GM20000 (cell line): ENCODE measurements around the gene INSYN1.

ENCODE experiments used
- DNase-seq: peaks from one replicate; pipeline ENCODE4 v3.0.0; 2012; ENCODE audit warnings: low spot score
- CTCF ChIP-seq: IDR thresholded peaks from 2 replicates; pipeline ENCODE4 v1.5.1; 2012; ENCODE audit warnings: mild to moderate bottlenecking, control low read depth; ENCODE audit errors: extremely low read depth, missing control alignments

Gene INSYN1

GRCh38 chr15:73717802-73718201 is 35.3 kb downstream of the INSYN1 start:
- no peak for DNase-seq
- no peak for TF ChIP-seq CTCF

- TF ChIP-seq CTCF, result no peak
- no peak for DNase-seq
Observed at GRCh38 chr15:73717206-73717605, 35.9 kb downstream of the INSYN1 start.

GRCh38 chr15:73716417-73716816 is 36.7 kb downstream of the INSYN1 start:
- DNase-seq, result no peak
- no peak for TF ChIP-seq CTCF

GRCh38 chr15:73715417-73715816 is 37.7 kb downstream of the INSYN1 start:
- no peak for DNase-seq
- no peak for TF ChIP-seq CTCF

GRCh38 chr15:73714695-73715301 is 38.4 kb downstream of the INSYN1 start:
- no peak for DNase-seq
- TF ChIP-seq CTCF, result no peak

- no peak for TF ChIP-seq CTCF
- DNase-seq, result no peak
Observed at GRCh38 chr15:73712107-73712506, 41.0 kb downstream of the INSYN1 start.

- no peak for TF ChIP-seq CTCF
Observed at GRCh38 chr15:73711526-73711925, 41.6 kb downstream of the INSYN1 start.

More at GRCh38 chr15:73711526-73711925, 41.6 kb downstream of the INSYN1 start:
- DNase-seq, result no peak
